ENCODE results near the gene FA2H.
A peak's percentile ranks its signal among the peaks of the same experiment; 100 is the strongest.

DNA sequence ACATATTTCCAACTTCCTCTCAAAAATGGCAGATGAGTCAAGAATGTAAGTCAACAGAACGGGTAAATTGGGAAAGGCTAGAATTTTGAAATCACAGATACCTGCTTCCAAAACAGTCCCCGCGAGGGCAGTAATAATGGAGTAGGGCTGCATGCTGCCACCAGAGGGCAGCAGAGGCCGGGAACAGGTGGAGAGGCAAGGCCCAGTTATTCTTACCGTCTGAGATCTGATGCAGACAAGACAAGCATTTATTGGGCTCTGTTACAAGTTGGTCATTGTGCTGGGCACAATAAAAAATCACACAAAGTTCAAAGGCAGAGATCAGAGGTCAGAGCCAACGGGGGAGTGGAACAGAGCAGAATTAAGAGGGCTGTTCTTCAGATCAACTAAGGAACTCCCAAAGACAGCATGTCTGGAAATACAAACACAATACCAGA, 65.2 kb downstream of the FA2H start:
- TF ChIP-seq, protein P1, sequence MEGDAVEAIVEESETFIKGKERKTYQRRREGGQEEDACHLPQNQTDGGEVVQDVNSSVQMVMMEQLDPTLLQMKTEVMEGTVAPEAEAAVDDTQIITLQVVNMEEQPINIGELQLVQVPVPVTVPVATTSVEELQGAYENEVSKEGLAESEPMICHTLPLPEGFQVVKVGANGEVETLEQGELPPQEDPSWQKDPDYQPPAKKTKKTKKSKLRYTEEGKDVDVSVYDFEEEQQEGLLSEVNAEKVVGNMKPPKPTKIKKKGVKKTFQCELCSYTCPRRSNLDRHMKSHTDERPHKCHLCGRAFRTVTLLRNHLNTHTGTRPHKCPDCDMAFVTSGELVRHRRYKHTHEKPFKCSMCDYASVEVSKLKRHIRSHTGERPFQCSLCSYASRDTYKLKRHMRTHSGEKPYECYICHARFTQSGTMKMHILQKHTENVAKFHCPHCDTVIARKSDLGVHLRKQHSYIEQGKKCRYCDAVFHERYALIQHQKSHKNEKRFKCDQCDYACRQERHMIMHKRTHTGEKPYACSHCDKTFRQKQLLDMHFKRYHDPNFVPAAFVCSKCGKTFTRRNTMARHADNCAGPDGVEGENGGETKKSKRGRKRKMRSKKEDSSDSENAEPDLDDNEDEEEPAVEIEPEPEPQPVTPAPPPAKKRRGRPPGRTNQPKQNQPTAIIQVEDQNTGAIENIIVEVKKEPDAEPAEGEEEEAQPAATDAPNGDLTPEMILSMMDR (IDR thresholded peaks at IDR 0.05 in 4 of 5, conservative IDR thresholded peaks at IDR 0.05 in 1 of 5), result peak; percentile 86 to 96 (median 87)
- TF ChIP-seq POLR2A (IDR thresholded peaks at IDR 0.05), result no peak

Data from gastrocnemius medialis (tissue), 4 donors.